Cerebellar cortex (tissue), 1 donor: ENCODE results near the gene NSG1.

Experiments
- DNase-seq: peaks from one replicate; pipeline ENCODE4 v3.0.0-alpha.2; 2015; ENCODE audit warnings: low spot score

Gene NSG1

DNA sequence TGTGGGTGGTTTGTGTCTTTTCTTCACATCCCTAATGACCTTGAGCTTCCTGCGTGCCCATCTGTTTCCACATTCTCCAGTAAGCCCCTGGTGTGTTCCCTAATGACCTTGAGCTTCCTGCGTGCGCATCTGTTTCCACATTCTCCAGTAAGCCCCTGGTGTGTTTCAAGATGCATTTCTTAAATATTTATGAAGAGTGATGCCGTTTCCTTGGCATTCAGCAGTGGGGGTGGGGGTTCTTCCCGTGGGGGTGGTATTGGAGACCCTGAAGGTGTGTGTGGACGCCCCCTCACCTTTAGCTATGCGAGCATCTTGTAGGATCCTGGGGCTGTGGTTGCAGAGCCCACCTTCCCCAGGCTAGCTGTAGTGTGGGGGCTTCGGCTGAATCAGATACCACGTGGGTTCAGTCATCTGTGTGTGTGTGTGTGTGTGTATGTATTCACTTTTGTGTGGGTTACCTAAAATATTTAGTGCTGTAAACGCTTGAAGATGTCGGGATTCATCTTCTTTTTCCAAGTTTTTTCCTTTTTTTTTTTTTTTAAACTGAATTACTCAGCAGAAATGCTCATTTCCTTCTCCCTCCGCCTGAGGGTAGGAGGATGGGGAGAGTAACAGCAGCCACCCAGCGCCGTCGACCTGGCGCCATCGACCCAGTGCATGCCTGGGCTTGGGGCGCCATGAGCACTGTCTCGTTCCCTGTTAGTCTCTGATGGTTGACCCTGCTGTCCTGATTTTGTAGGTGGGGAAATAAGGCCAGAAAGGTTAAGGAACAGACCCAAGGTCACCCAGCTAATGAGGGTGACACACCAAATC, 9.9 kb downstream of the NSG1 start:
- no peak for DNase-seq

DNA sequence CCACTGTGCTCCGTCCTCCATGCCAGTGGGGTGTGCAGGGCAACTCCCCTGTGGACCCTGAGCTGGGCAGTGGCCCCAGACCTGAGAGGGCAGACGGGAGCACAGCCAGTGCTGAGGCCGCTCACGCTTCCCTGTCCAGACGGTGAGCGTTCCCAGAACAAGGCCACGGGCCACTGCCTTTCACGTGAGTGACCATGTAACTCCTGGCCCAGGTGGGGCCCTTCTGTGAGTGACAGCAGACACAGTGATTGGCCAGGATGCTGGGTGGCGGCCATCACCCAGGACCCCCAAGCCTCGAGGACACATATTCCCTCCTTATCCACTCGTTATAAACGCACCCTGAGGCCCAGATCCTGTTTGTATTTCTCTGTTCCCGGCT, 10.5 kb downstream of the NSG1 start:
- no peak for DNase-seq

DNA sequence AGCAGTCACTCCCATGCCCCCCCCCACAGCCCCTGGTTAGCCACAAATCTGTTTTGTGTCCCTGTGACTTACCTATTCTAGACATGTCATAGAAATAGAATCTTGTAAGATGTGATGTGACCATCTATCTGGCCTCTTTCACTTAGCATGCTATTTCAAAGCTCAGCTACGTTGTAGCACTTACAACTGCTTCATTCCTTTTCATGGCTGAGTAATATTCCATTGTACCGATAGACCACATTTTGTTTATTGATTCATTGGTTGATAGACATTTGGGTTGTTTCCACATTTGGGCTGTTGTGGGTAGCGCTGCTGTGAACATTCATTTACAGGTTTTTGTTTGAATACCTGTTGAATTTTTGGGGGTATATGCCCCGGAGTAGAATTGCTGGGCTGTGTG, 11.5 kb downstream of the NSG1 start:
- DNase-seq = no peak

DNA sequence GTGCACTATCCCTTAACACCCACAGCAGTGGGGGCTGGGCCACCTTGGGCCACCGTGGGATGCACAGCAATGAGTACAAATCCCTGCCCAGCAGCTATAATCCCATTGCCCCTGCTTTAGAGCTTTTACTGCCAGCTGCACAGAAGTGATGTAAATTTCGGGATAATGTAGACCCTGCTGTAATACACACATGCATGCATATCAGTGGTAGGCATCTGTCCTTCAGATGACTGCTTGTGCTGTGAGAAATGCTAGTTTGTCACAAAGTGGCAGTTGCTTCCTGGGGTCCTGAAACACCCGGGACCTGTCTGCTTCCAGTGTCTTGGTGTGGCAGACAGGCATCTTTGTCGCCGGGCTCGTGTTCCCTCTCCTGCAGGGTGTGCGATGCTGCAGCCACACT, 14.1 kb downstream of the NSG1 start:
- DNase-seq = no peak

DNA sequence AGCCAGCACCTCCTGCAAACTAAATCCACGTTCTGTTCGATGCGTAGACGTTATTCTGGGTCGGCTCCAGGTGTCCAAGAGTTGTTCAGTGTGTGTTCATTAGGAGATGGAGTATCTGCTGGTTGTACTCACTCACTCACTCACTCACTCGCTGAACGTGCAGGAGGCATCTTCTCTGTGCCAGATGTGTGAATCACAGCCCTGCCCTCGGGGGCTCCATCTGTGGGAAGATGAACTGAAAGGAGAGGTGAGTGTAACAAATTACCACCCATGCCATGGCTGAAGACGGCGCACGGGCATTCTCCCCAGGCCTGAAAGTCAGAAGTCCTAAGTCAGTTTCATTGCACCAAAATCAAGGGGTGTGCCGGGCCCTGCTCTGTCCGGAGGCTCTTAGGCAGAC, 16.1 kb downstream of the NSG1 start:
- no peak for DNase-seq

DNA sequence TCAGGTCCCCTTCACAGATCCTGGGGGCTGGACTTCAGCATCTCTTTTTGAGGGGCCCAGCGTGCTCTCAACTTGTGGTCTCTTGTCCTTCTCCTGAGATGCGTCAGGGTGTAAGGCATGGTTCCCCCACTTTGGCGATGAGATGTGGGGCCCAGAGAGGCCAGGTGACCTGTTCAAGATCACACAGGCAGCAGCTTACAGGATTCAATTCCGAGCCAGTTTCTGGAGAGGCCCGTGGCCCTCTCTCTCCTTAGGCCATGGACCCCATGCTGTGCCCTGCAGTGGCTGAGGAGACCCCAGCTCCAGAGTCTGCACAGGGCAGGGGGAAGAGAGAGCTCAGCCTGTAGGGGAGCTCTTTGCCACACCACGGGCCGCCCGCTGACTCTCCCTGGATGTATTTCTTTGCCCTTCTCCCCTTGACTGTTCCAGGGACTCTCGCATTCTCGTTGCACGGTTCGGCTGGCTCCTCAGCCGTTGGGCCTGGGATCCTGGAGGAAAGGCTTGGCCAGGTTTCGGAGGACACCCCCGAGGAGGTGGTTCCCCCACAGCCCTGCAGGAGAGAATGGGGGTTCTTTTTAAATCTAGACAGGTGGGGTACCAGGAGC, 18.6 kb downstream of the NSG1 start:
- DNase-seq = no peak

DNA sequence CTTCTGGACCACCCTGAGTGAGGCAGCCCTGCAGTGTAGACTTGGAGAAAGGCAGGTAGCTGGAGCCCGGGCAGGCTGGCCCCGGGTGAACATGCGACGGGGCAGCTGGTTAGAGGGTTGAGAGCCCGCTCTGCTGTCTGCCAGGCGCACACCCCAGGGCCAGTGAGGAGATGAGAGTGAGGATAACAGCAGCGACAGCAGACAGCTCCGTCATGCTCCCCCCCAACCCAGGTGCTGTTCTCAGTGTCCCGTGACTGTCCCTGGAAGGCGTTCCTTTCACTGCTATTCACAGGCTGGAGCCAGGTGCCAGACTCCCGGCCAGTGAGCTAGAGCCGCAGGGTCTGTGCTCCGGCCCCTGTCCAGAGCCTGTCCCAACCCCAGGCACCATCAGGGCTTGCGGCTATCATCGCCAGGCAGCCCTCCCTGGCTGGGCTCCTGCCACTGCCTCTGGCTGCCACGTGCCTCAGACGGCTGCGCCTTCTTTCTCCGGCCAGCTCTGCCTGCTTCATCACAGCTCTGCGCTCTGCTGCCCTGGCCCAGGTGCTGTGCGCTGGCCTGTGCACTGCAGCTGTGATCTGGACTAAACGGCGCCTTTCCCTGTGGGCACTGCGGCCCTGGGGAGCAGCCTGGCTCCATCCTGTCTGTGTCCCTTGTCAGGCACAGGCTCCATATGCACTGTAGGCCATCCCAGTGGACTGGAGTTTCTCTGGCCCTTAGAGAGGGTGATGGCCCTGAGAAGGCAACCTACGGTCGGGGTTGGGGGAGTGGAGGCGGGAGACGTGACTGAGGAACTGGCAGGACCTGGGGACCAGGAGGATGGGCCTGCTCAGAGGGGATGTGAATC, 19.8 kb downstream of the NSG1 start:
- DNase-seq = no peak

DNA sequence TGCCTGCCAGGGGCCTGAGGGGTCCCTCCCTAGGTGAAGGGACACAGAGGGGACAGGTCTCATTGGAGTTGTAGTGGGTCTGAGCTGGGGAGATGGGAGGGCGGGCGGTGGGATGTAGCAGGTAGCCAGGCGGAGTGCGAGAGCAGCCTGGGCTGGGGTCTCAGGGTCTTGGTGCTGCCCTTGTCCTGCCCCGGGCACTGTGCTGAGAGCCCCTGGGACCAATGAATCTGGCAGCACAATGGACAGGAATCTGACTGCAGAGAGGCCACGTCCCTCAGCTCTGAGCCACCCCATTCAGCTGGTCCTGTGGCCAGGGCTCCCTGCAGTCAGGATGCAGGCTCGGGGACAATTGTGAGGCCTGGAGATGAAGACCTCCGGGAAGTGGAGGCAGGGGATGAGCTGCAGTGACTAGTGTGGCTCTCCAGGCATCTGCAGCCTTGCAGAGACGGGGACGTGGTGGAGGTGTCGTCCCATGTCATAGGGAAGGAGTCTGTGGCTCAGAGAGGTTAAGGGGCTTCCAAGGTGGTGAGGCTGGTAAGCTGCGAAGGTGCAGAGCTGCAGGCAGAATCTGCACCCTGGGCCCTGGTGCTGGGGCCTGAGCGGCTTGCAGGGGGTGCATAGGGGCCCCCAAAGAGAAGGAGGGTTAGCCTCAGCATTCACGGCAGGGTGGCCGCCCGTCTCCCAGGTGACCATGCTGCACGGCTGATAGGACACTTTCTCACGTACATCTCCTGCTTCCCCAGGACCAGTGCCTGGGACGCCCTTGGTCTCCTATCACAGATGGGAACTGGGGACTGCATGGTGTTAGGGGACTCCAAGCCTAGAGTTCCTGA, 20.6 kb downstream of the NSG1 start:
- no peak for DNase-seq

DNA sequence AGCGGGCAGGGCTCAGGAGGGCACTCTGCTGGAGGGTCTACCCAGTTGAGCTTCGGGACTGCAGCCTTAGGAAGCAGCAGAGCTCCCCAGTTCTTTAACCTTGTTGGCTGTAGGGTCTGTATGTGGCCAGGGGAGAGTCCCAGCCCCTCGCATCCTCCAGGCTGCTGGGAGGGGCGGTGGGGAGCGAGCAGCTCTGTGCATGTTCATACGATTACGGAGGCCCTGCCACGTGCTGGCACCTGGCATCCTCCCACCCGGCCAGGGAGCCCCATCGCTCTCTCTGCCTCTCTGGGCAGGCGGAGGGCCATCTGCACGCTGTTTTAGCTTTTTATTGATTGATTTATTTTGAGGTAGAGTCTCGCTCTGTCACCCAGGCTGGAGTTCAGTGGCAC, 21.2 kb downstream of the NSG1 start:
- DNase-seq = no peak

DNA sequence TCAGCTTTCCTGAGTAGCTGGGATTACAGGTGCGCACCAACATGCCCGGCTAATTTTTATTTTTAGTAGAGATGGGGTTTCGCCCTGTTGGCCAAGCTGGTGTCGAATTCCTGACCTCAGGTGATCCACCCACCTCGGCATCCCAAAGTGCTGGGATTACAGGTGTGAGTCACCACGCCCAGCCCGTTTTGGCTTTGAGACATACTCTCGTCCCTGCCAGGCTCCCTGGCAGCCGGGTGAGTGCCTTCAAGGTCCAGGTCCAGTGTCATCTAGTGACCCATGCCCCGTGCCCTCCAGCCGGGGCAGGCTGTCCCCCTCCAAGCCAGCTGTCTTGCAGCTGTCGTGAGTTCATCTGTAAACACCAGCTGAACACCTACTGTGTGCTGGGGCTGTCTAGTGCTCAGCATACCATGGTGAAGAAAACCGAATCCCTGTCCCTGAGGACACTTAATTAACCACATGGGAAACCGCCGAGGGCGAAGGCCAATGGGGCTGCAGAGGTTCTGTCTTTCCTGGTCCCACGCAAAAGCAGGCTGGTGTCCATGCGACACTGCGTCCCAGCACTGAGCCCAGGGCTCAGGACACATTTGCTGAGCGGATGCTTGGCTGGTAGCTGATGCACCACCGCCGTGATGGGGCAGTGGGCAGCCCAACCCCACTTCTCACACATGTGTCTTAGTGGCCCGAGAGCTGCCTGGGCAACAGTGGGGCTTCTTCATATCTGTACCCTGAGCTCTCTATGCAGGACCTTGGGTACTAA, 21.9 kb downstream of the NSG1 start:
- DNase-seq = no peak

DNA sequence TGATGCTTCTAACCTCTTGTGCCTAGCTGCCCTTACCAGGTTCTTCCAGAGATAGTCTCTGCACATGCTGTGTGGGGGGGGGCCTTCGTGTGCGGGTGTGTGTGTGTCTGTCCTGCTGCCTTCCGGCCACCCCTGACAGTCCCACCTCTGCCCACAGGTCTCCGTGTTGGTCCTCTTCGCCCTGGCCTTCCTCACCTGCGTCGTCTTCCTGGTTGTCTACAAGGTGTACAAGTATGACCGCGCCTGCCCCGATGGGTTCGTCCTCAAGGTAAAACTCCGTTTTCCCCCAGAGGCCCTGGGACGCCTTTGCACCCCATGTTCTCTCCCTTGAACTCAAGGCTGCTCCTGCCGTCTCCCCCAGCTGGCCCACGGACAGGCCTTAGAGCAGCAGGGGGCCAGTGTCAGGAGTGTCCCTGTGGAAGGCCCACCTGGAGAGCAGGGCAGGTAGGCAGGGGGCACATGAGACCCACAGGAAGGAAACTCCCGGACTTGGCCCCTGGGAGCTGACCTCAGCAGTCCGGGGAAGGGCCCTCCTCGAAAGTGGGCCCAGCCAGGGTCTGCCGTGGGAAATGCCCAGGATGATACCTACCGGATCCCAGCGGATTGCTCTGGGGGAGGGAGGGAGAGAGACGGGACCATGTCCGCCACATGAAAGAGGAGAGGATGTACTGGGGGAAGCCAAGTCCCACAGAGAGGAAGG, 22.7 kb downstream of the NSG1 start:
- DNase-seq = no peak

DNA sequence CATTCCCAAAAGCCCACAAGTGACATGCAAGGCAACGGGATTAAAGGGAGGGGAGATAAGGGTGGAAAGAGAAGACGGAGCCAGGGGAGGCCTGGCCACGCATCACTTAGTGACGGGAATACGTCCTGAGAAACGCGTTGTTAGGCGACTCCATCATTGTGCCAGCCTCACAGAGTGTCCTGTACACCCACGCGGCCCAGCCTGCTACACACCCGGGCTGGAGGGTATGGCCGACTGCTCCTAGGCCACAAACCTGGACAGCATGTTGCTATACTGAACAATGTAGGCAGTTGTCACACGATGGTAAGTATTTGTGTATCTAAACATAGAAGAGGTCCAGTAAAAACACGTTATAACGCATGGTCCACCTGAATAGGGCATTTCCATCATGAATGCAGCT, 23.4 kb downstream of the NSG1 start:
- no peak for DNase-seq

DNA sequence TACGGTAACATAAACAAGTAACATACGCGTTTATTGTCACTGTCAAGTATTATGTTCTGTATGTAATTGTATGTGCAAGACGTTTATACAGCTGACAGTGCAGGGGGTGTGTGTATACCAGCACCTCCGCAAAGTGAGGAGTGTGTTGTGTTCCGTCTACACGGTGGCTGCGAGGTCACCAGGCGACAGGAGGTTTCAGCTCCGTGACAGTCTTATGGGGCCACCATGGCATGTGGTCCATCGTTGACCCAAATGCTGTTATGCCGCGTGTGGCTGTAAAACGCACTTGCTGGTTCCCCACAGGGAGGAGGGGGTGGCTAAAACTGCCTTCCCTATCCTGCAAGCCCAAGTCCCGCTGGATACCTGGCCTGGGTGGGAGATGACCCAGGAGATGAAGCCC, 25.0 kb downstream of the NSG1 start:
- DNase-seq = no peak

DNA sequence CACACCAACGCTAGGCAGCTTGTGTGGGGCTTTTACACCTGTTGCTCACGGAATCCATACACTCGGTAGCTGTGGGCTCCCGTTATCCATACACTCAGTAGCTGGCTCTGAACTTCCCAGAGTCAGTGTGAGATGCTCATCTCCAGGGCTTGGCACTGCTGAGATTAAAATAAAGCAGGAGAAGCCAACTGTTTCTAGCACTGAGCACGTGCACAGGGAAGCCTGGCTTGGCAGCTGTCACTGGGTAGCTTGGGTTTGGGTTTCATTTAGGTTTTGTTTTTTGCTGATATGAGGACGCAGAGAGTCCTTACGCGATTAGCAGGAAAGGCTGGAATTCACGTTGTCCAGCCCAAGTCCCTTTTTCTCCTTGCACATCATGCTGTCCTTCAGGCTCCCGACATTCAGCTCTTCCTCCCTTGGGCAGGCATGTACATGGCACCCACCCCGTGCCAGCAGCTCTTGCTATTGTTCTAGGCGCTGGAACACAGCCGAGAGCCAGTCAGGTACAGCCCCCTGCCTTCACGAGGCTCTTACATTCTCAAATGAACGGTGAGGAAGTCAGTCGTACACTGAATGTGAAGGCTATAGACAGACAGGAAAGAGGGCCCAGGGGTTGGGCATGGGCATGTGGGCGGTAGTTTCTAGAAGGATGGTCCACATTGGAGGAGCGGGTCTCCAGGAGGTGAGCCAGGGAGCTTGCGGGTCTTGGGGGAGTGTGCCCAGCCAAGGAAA, 25.9 kb downstream of the NSG1 start:
- no peak for DNase-seq

DNA sequence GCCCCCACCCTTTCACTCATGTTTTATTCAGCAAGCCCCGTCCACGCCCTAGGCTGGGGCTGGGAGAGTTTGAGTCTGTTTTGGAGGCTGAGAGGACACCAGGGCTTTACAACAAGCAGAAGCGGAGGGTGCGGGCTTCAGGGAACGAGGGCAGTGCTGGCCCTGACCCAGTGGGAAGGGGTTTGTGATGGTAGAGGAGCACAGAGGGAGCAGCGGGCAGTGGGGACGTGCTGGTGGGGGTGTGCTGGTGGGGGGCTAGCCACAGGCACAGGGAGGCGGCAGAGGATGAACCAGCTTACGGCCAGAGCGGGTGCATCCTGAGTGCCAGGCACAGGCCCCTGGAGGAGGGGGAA, 26.4 kb downstream of the NSG1 start:
- DNase-seq = no peak

DNA sequence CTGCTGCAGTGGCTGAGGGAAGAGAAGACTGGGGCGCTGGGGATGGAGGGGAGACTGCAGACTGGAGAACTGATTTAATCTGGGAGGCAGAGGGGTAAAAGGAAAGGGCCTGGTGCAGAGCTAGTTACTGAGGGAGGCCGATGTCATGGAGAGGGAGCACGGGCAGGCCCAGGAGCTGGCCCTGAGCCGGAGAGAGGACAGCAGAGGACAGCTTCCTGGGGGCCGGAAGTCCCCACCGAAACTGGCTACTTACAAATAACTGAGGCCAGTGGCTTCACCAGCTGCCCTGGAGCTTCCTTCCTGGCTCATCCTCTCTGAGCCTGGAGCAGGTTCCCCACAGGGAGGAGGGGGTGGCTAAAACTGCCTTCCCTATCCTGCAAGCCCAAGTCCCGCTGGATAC, 26.9 kb downstream of the NSG1 start:
- DNase-seq = no peak

DNA sequence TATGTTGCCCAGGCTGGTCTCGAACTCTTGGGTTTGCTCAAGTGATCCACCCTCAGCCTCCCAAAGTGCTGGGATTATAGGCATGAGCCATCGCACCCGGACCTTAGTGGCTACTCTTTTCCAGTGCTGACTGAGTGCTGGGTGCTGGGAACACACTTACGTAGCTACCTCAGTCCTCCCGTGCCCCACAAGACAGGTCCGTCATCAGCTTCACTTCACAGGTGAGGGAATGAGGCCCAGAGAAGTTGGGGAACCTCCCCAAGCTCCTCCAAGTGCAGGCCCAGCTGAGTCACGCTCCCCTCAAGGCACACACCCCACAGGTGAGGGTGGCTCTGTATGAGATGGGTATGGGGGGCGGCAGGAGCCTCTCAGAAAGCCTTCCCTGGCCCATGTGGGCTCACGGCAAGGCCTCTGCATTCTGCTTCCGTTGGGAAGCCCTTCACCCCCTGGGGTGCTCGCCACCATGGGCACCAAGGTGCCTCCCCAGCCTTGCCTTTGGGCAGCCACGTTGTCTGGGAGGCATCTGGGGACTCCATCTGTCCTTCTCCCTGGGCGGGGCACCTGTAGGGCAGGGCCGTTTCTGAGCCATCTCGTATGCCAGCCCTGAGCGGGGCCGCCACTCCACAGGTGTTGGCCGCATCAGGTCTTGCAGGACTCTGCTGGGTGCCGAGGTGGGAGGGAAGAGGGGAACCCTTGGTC, 28.4 kb downstream of the NSG1 start:
- no peak for DNase-seq

DNA sequence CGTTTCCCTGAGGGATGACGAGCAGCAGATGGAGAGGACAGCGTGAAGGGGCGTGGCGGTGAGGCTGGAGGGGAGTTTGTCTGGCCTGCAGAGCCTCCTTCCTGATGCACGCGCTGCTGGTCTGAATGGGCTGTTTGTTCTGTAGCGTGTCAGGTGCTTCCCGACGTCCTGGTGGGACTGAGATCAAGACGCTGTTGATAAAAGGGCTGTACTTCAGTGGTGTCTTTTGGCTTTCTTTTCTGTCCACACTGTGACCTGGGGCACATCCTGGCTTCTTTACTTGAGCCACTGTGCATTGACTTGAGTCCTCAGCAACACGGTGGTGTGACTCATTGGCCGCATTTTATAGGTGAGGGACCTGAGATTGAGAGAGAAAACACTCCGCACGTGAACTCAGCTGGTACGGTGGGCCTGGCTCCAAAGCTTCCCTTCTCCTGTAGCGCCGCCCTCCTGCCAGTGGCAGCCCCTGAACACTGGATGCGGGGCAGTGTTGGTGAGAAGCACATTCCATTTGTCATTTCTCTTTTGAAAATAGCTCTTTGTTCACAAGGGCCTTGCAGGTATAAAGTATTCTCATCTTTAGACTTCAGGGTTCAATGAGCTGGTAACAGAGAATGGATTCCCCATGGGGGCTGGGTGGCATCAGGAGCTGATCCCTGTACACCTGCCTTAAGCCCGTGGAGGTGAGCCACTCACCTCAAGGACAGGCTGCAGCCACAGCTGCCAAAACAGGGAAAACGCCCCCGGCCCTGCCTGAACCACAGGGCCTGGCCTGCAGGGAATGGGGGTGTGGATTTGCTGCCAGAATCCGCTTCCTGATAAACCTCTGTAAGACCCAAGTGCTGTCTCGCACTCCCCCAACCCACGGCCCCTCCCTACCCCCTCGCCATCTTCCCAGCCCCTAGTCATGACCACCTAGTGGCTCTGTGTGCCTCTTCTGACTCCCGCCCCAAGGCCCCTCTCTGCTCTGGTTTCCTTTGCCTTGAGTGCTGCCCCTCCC, 29.2 kb downstream of the NSG1 start:
- DNase-seq = no peak
